B cell (primary cell): ENCODE measurements around the gene PABPN1.

Experiments
- CTCF ChIP-seq: fragments of 200-600 bp; IDR thresholded peaks from one replicate; pipeline ENCODE4 v1.8.0; 2022; ENCODE audit warnings: antibody characterized with exemption, mild to moderate bottlenecking
- EZH2 ChIP-seq: IDR thresholded peaks from 2 replicates; pipeline ENCODE4 v1.6.1; 2012; ENCODE audit warnings: borderline replicate concordance, low read depth, mild to moderate bottlenecking, moderate library complexity, low read length; ENCODE audit not compliant: insufficient read depth, poor library complexity, severe bottlenecking

- TF ChIP-seq CTCF: no peak
- no peak for TF ChIP-seq EZH2
Measured at GRCh38 chr14:23361763-23362162, 40.5 kb downstream of the PABPN1 start.
